ENCODE measurements around the gene ELMOD2.
"Not testable (repeated sequence)": the region's sequence is repeated elsewhere in the genome, so short reads cannot be mapped to it uniquely, and the experiment has no call there.

The ELMOD2 gene

GRCh38 chr4:140523857-140524742 lies at the start of gene ELMOD2:
Gene ELMOD2 (plus strand): TSS chr4:140524168. CDS start chr4:140525429, 1,261 bp downstream.
- peak; percentile 99 for DNase-seq (ENCODE audit: low read depth, low spot score)

- no peak for DNase-seq (ENCODE audit: low read depth, low spot score)
These were observed 40.5 kb upstream of the ELMOD2 start for GRCh38 chr4:140483445-140483844.

- DNase-seq (ENCODE audit: low read depth, low spot score), result no peak
These were observed 38.0 kb upstream of the ELMOD2 start for GRCh38 chr4:140485939-140486338.

GRCh38 chr4:140497405-140497746 lies 26.6 kb upstream of the ELMOD2 start:
- DNase-seq (ENCODE audit: low read depth, low spot score), result peak; percentile 36

- peak; percentile 60 for DNase-seq (ENCODE audit: low read depth, low spot score)
These were observed 26.0 kb upstream of the ELMOD2 start, which contains the start of gene MGAT4D for GRCh38 chr4:140497747-140498636. Gene MGAT4D (minus strand): TSS chr4:140498293. CDS start chr4:140498222, 71 bp downstream.

GRCh38 chr4:140499391-140499790 lies 24.6 kb upstream of the ELMOD2 start:
- no peak for DNase-seq (ENCODE audit: low read depth, low spot score)

GRCh38 chr4:140504261-140504660 lies 19.7 kb upstream of the ELMOD2 start:
- no peak for DNase-seq (ENCODE audit: low read depth, low spot score)

GRCh38 chr4:140513765-140514164 lies 10.2 kb upstream of the ELMOD2 start:
- not testable (repeated sequence) for DNase-seq (ENCODE audit: low read depth, low spot score)

GRCh38 chr4:140515423-140515822 lies 8.5 kb upstream of the ELMOD2 start:
- DNase-seq (ENCODE audit: low read depth, low spot score), result no peak

- no peak for DNase-seq (ENCODE audit: low read depth, low spot score)
These were observed 555 bp upstream of the ELMOD2 start for GRCh38 chr4:140523370-140523856.

GRCh38 chr4:140529434-140529833 lies 5.5 kb downstream of the ELMOD2 start:
- no peak for DNase-seq (ENCODE audit: low read depth, low spot score)

GRCh38 chr4:140533951-140534480 lies 10.0 kb downstream of the ELMOD2 start:
- DNase-seq (ENCODE audit: low read depth, low spot score), result no peak

- DNase-seq (ENCODE audit: low read depth, low spot score), result no peak
These were observed 32.6 kb downstream of the ELMOD2 start for GRCh38 chr4:140556372-140557085.

- no peak for DNase-seq (ENCODE audit: low read depth, low spot score)
These were observed 34.0 kb downstream of the ELMOD2 start for GRCh38 chr4:140557831-140558435.

GRCh38 chr4:140559696-140560095 lies 35.7 kb downstream of the ELMOD2 start:
- no peak for DNase-seq (ENCODE audit: low read depth, low spot score)

- DNase-seq (ENCODE audit: low read depth, low spot score), result peak; percentile 55
These were observed 44.7 kb downstream of the ELMOD2 start, which contains the start of gene UCP1 for GRCh38 chr4:140568507-140569306. Gene UCP1 (minus strand): TSS chr4:140568961. CDS start chr4:140568729, 232 bp downstream.

- DNase-seq (ENCODE audit: low read depth, low spot score), result no peak
These were observed 45.3 kb downstream of the ELMOD2 start for GRCh38 chr4:140569307-140569638.

GRCh38 chr4:140571620-140572019 lies 47.7 kb downstream of the ELMOD2 start:
- DNase-seq (ENCODE audit: low read depth, low spot score), result no peak

GRCh38 chr4:140575489-140575888 lies 51.5 kb downstream of the ELMOD2 start:
- DNase-seq (ENCODE audit: low read depth, low spot score), result no peak

GRCh38 chr4:140579278-140579677 lies 55.3 kb downstream of the ELMOD2 start:
- no peak for DNase-seq (ENCODE audit: low read depth, low spot score)
